Adrenal gland (tissue), 5 donors: ENCODE results near the gene SLC30A2.

ENCODE experiments used
- POLR2A ChIP-seq, 2 donors: fragments of 450-650 bp; IDR thresholded peaks; one replicate each; pipeline ENCODE4 v1.6.1; 2017; ENCODE audit warnings: antibody characterized with exemption in 2 of 2, mild to moderate bottlenecking in 2 of 2, moderate library complexity in 1 of 2
- TF ChIP-seq, protein P1 (sequence below), 6 experiments: fragments of 450-650 bp in 4 of 6; fragments of 200-600 bp in 2 of 6; sonication (generic) in 1 of 6; IDR thresholded peaks; 1 replicate in 5 of 6; 2 replicates in 1 of 6; pipeline versions ENCODE4 v1.5.1 to v1.8.0; 2016 to 2021; ENCODE audit warnings: antibody characterized with exemption in 6 of 6, mild to moderate bottlenecking in 2 of 6, moderate library complexity in 1 of 6
- donor health status: DM: no; HTN: no; CAD: no.

DNA sequence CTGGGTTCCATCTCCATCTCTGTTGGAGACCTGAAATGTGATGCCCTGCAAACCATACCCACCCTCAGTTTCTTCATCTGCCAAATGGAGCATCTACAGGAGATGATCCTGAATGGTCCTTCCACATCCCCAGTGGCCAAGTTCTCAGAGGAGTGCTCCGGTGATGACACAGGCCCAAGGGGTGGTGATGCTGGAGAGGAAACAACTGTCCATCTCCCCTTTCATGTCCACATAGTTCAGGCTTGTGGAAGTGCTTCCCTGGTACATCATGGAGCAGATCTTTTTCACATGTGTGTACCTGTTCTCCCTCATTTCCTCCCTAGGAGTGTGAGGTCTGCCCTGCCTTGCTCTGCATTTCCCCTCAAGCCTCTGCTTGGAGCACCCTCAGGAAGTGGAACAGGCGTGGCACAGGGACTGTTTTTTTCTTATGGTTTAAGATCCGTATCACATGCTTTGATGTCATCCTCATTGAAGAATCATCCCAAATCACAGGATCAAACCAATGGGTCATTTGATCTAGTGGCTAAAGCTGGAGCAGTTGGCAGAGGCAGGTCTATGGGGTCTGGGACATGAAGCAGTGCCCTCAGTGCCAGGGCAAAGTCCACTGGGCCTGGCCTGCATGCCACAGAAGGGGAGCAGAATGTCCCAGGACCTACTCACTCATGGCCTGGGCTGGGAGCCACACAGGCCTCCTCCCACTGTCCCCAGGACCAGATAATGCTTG lies 29.7 kb upstream of the SLC30A2 start:
- TF ChIP-seq, protein P1, sequence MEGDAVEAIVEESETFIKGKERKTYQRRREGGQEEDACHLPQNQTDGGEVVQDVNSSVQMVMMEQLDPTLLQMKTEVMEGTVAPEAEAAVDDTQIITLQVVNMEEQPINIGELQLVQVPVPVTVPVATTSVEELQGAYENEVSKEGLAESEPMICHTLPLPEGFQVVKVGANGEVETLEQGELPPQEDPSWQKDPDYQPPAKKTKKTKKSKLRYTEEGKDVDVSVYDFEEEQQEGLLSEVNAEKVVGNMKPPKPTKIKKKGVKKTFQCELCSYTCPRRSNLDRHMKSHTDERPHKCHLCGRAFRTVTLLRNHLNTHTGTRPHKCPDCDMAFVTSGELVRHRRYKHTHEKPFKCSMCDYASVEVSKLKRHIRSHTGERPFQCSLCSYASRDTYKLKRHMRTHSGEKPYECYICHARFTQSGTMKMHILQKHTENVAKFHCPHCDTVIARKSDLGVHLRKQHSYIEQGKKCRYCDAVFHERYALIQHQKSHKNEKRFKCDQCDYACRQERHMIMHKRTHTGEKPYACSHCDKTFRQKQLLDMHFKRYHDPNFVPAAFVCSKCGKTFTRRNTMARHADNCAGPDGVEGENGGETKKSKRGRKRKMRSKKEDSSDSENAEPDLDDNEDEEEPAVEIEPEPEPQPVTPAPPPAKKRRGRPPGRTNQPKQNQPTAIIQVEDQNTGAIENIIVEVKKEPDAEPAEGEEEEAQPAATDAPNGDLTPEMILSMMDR (IDR thresholded peaks at IDR 0.05), result no peak
- TF ChIP-seq POLR2A (IDR thresholded peaks at IDR 0.05), result no peak
